Right renal cortex interstitium (tissue), 3 donors: ENCODE data around the gene SCYGR4. TPM values are rescaled to one million over a fixed set of nuclear protein-coding genes. Genes with fewer than 3 reads are reported as not detected.

Source experiments
- DNase-seq, 3 donors: peaks; one replicate each; pipeline ENCODE4 v3.0.0-alpha.2; 2013; ENCODE audit warnings: low read depth in 3 of 3, low spot score in 2 of 3
- polyA plus RNA-seq, 3 donors: library from polyadenylated mRNA; unstranded; fragments of 120-200 nt; gene quantifications; one replicate each; pipeline ENCODE4 v1.2.1, GENCODE V29; 2013; ENCODE audit not compliant: insufficient read length in 3 of 3

SCYGR4 gene
- polyA plus RNA-seq, 3 donors: 0.10 TPM; not detected in 2

GRCh38 chr2:227613272-227613660 lies 4.0 kb upstream of the SCYGR4 start:
- DNase-seq: no peak

GRCh38 chr2:227614246-227614645 lies 3.1 kb upstream of the SCYGR4 start:
- DNase-seq: no peak

- DNase-seq: no peak
Measured at GRCh38 chr2:227614740-227615139, 2.6 kb upstream of the SCYGR4 start, which contains the start of gene SCYGR3. Gene SCYGR3 (minus strand): TSS chr2:227614840. CDS start chr2:227614840, 0 bp downstream.

- DNase-seq: no peak
Measured at GRCh38 chr2:227615181-227615580, 2.1 kb upstream of the SCYGR4 start.

GRCh38 chr2:227615906-227616305 lies 1.4 kb upstream of the SCYGR4 start:
- DNase-seq: no peak

DNA sequence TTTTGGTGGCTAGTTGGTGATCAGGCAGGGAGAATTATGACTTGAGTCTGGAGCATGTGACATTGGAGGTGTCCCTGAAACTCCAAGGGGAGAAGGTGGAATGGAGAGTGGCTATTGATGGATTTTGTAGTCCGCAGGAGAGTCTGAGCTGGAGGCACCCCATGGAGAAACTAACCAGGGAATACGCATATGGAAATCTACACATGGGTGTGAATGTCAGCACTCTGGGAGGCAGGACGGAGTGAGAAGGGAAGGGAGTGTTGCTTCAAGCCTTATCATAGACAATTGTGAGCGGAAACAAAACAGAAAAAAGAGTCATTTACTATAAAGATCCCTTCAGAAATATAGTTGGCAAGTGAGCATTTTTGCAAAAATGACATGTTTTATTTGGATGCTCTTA lies 667 bp upstream of the SCYGR4 start:
- no peak for DNase-seq

DNA sequence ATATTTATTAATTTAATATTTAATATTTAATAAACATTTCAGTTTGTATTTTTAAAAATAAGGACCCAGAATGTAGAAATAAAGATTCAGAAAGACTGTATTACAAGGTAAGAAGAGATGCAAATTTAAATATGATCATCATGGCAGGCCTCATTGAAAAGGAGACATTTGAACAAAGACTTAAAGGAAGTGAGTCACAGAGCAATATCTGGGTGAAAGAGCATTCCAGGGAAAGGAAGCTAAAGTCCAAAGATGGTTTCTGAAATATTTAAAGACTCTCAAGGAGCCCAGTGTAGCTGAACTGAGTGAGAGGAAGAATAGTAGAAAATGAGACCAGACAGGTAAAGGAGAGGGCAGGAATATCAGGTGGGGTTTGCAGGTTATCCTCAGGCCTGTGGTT lies 5.9 kb downstream of the SCYGR4 start:
- no peak for DNase-seq

- DNase-seq: no peak
Measured at GRCh38 chr2:227625420-227625819, 8.1 kb downstream of the SCYGR4 start.

- DNase-seq: no peak
Measured at GRCh38 chr2:227626580-227627151, 9.4 kb downstream of the SCYGR4 start.

DNA sequence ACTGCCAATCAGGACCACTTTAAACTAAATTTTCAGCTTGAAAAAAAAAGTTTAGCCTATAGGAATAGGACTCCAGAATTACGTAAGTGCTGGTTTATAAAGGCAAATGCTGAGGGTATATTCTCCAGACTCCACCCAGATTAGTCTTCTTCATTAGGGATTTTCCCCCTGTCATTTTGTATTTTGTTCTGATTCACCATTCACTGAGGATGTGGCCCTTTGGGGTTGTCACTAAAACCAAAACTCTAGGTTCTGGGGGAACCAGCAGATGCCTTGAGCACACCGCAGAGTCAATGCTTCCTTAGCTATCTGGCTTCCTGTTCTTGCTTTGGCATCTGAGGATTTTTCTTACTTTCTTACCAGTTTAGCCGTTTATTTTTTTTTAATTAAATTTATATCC lies 10.5 kb downstream of the SCYGR4 start:
- no peak for DNase-seq

- no peak for DNase-seq
Measured at GRCh38 chr2:227629435-227629834, 12.1 kb downstream of the SCYGR4 start.

DNA sequence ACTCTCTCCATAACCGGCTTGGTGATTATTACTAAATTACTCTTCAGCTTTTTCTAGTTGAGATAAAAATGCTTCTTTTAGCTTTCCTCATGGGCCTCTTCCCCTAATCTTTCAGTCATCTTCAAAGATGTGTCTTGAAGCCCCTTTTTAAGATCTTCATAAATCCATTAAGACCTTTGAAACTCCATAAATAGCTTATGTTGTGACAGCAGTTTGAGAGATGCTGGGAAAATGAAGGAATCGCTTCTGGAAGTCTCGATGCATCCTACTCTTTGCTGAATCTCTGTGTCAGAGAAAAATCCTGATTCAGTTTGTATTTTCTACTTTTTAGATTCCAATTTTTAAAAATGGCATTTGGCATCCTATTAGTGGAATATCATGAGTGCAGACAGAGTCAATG lies 13.0 kb downstream of the SCYGR4 start:
- DNase-seq: no peak

DNA sequence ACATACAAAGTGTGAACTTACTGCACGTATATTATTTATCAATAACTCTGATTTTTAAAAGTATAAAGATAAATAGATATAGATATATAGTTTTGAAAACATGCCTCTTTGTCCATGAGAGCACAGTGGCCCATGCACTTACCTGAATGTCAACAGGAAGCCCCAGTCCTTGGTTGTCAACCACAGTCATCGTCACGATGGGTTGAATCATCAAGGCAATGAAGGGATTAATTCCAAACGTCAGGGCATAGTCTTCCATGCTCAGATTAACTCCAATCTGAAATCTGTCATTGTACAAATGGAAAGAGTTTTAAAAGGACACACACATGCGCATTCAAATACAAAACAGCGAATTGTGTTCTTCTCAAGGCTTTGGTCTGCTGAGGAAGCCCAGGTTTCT lies 15.5 kb downstream of the SCYGR4 start:
- DNase-seq: no peak

- no peak for DNase-seq
Measured at GRCh38 chr2:227634201-227634600, 16.9 kb downstream of the SCYGR4 start.

DNA sequence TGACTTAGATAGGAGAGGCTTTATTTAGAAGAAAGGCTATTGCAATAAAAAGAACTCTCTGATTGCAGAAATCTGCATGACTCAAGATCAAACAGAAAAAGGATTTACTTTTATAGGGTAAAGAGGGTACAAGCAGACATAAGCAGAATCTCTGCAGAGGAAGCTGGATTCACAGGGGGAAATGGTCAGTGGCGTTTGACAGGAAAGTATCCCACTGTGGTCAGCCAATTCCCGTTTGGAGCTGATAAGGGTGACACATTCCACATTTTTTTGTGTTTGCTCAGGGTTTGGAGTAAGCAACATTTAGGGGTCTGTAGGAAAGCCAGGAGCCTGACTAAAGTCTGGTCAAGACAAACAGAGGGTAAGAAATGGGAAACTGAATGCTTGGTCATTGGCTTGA lies 25.4 kb downstream of the SCYGR4 start:
- DNase-seq: no peak

GRCh38 chr2:227643990-227644551 lies 26.8 kb downstream of the SCYGR4 start:
- no peak for DNase-seq

DNA sequence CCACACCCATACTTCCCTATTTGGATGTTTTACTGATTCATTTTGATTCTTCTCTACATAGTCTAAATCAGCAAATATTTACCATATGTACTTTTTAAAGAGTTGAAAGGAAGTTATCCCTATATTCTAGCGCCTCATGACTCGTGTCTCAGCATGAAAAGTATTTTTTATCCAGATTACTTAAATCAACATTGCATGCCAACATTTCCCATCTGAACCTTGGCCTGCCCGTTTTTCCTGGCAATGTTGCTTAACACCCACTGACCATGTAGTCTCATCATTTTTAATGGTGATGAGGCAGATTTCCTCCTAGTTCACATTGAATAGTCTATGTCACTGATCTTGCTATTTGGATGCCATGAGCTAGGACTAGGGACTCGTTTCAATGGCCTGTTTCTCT lies 36.1 kb downstream of the SCYGR4 start:
- DNase-seq: no peak

DNA sequence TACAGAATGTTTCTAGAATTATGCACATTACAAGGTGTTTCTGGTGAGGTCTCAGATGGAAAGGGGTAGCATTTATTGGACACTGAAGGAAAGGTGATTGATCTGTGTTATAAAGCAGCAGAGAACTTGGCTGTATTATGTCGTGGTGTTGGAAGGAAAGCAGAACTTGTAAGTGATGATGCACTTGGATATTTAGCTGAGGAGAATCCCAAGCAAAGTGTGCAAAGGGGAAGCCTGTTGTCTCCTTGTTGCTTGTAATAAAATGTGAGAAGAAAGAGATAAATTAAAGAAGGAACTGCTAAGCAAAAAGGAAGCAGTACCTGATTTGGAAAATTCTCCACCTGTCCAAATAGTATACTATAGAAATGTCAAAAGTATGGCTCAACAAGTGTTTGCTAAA lies 37.1 kb downstream of the SCYGR4 start:
- DNase-seq: no peak

DNA sequence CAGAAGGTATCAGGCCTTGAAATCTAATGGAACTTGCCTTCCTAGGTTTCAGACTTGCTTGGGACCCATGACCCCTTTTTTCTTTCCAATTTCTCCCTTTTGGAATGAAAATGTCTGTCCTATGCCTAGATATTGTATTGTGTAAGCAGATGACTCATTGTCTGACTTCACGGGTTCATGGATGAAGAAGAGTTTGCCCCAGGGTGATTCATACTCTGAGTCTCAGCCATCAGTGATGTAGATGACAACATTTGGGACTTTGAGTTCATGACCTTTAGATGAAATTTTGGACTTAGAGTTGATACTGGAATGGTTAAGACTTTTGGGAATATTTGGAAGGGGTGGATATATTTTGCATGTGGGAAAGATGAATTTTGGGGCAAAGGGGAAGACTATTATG lies 38.2 kb downstream of the SCYGR4 start:
- DNase-seq: no peak

GRCh38 chr2:227657199-227657845 lies 40.0 kb downstream of the SCYGR4 start:
- DNase-seq: no peak

DNA sequence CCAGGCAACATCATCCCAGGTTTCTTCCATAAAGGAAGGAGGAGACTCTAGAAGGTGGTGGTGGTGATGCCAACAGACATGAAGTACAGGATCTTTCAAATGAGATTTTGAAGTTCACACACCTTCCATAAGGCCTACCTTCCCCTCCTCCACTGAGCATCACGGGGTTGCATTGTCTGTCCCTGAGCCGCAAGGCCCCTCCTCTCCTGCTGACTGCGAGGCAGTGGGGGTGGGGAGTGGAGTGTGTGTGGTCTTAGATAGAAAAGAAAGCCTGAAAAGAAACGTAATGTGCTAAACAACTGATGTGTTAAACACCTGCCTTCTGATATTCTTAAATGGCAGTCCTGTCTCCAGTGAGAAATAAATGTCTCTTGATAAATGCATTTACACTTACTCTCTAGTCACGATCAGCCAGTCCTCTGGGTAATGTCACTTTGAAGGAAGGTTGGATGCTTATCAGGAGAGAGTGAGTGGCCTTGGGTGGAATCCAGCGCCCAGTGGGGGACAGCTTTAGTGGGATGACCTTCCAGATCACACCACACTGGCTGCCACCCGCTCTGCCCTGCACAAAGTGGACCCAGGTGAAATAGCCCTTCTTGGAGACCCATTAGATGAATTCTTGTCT lies 43.8 kb downstream of the SCYGR4 start:
- no peak for DNase-seq

- DNase-seq: no peak
Measured at GRCh38 chr2:227661827-227662226, 44.5 kb downstream of the SCYGR4 start.
